NCI-H510A treated with DMSO at 0.1 percent for 48 hours (cell line): ENCODE measurements around the gene ZNF586.
"Not testable (repeated sequence)": the region's sequence is repeated elsewhere in the genome, so short reads cannot be mapped to it uniquely, and the experiment has no call there.

Experiments
- DNase-seq: peaks from one replicate; lab custom pipeline; 2025; lab: John Stamatoyannopoulos, UW

The ZNF586 gene

DNA sequence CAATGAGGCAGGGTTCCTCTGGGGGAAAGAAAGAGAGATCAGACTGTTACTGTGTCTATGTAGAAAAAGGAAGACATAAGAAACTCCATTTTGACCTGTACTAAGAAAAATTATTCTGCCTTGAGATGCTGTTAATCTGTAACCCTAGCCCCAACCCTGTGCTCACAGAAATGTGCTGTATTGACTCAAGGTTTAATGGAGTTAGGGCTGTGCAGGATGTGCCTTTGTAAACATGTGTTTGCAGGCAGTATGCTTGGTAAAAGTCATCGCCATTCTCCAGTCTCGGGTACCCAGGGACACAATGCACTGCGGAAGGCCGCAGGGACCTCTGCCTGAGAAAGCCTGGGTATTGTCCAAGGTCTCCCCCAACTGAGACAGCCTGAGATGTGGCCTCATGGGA lies 54.1 kb downstream of the ZNF586 start:
- DNase-seq = not testable (repeated sequence)

- no peak for DNase-seq
Observed at GRCh38 chr19:57825511-57825910, 56.0 kb downstream of the ZNF586 start.

GRCh38 chr19:57829316-57829715 lies 59.8 kb downstream of the ZNF586 start:
- DNase-seq = no peak

GRCh38 chr19:57830071-57830602 lies 60.7 kb downstream of the ZNF586 start, which contains the start of gene ZNF587B:
TSS of gene ZNF587B (plus strand) at chr19:57830299. CDS start at chr19:57830529, 230 bp downstream.
- DNase-seq = no peak
